Measurements from ENCODE around the gene XDH.

DNA sequence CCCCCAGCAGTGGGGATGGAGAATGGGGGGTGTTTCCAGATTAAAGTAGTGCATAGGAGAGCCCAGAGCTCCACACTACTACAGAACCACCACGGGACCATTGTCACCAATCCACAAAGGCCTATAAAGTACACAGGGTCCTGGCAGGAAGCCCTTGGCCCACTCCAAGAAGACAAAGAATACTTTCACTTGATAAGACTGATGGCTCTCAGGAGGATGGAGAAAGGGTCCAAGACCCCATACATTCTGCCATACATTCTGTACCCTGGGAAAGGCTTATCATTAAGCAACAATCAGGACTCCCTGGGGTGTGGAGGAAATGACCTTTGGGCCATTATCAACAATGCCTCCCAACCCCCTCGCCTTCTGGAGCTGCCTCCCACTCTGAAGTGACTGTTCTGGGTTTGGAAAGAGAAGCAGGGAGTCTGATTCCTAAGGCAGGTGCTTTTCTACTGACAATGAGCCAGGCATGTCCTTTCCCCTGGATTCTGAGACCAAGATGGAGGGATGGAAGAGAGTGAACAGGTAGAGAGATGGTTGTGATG, 85.4 kb downstream of the XDH start:
- TF ChIP-seq, protein P1, sequence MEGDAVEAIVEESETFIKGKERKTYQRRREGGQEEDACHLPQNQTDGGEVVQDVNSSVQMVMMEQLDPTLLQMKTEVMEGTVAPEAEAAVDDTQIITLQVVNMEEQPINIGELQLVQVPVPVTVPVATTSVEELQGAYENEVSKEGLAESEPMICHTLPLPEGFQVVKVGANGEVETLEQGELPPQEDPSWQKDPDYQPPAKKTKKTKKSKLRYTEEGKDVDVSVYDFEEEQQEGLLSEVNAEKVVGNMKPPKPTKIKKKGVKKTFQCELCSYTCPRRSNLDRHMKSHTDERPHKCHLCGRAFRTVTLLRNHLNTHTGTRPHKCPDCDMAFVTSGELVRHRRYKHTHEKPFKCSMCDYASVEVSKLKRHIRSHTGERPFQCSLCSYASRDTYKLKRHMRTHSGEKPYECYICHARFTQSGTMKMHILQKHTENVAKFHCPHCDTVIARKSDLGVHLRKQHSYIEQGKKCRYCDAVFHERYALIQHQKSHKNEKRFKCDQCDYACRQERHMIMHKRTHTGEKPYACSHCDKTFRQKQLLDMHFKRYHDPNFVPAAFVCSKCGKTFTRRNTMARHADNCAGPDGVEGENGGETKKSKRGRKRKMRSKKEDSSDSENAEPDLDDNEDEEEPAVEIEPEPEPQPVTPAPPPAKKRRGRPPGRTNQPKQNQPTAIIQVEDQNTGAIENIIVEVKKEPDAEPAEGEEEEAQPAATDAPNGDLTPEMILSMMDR (IDR thresholded peaks at IDR 0.05; ENCODE audit: low read length) = no peak
- TF ChIP-seq EZH2phosphoT487 (IDR thresholded peaks at IDR 0.05; ENCODE audit: low read length) (no peak), EZH2 (optimal IDR thresholded peaks at IDR 0.05; ENCODE audit: low read depth, low read length) (no peak)

Data from MM.1S (cell line).